Gastrocnemius medialis (tissue), 4 donors: ENCODE results near the gene VIPR2.

Source experiments
- POLR2A ChIP-seq, 2 donors: fragments of 450-650 bp; IDR thresholded peaks; one replicate each; pipeline ENCODE4 v1.6.1; 2017; ENCODE audit warnings: antibody characterized with exemption in 2 of 2, mild to moderate bottlenecking in 2 of 2, moderate library complexity in 2 of 2
- TF ChIP-seq, protein P1 (sequence below), 5 experiments: fragments of 450-650 bp in 3 of 5; fragments of 200-600 bp in 2 of 5; sonication (generic) in 2 of 5; IDR thresholded peaks in 4 of 5; conservative IDR thresholded peaks in 1 of 5; 1 replicate in 4 of 5; 2 replicates in 1 of 5; pipeline ENCODE4 v1.5.1; 2016 to 2019; ENCODE audit warnings: antibody characterized with exemption in 5 of 5, mild to moderate bottlenecking in 3 of 5, moderate library complexity in 3 of 5

GRCh38 chr7:159068893-159069448 is 75.7 kb downstream of the VIPR2 start:
- TF ChIP-seq, protein P1, sequence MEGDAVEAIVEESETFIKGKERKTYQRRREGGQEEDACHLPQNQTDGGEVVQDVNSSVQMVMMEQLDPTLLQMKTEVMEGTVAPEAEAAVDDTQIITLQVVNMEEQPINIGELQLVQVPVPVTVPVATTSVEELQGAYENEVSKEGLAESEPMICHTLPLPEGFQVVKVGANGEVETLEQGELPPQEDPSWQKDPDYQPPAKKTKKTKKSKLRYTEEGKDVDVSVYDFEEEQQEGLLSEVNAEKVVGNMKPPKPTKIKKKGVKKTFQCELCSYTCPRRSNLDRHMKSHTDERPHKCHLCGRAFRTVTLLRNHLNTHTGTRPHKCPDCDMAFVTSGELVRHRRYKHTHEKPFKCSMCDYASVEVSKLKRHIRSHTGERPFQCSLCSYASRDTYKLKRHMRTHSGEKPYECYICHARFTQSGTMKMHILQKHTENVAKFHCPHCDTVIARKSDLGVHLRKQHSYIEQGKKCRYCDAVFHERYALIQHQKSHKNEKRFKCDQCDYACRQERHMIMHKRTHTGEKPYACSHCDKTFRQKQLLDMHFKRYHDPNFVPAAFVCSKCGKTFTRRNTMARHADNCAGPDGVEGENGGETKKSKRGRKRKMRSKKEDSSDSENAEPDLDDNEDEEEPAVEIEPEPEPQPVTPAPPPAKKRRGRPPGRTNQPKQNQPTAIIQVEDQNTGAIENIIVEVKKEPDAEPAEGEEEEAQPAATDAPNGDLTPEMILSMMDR (IDR thresholded peaks at IDR 0.05 in 4 of 5, conservative IDR thresholded peaks at IDR 0.05 in 1 of 5), result no peak
- no peak for TF ChIP-seq POLR2A (IDR thresholded peaks at IDR 0.05)
